Kidney tubule cell (primary cell): ENCODE measurements around the gene CENPU.

Experiments
- DNase-seq: peaks from one replicate; pipeline ENCODE4 v3.0.0-alpha.2; 2018; ENCODE audit warnings: low spot score

CENPU gene

GRCh38 chr4:184712322-184712721, 21.6 kb downstream of the CENPU start:
- no peak for DNase-seq

GRCh38 chr4:184706453-184706852, 27.4 kb downstream of the CENPU start:
- no peak for DNase-seq

GRCh38 chr4:184705692-184706091, 28.2 kb downstream of the CENPU start:
- DNase-seq, result no peak

- no peak for DNase-seq
Measured at GRCh38 chr4:184702114-184702513, 31.8 kb downstream of the CENPU start.

GRCh38 chr4:184699941-184700340, 34.0 kb downstream of the CENPU start:
- DNase-seq, result no peak

- no peak for DNase-seq
Measured at GRCh38 chr4:184697956-184698355, 35.9 kb downstream of the CENPU start.

GRCh38 chr4:184695178-184695896, 38.6 kb downstream of the CENPU start:
- DNase-seq, result no peak

- DNase-seq, result no peak
Measured at GRCh38 chr4:184694412-184694956, 39.4 kb downstream of the CENPU start.

GRCh38 chr4:184693056-184693455, 40.8 kb downstream of the CENPU start:
- DNase-seq, result no peak

GRCh38 chr4:184689681-184690080, 44.2 kb downstream of the CENPU start:
- no peak for DNase-seq

GRCh38 chr4:184688447-184688846, 45.4 kb downstream of the CENPU start:
- DNase-seq, result peak; percentile 93

GRCh38 chr4:184688005-184688404, 45.9 kb downstream of the CENPU start:
- DNase-seq, result no peak

GRCh38 chr4:184684491-184685189, 49.3 kb downstream of the CENPU start:
- no peak for DNase-seq

GRCh38 chr4:184681916-184682315, 52.0 kb downstream of the CENPU start:
- no peak for DNase-seq

GRCh38 chr4:184680698-184681097, 53.2 kb downstream of the CENPU start:
- no peak for DNase-seq

GRCh38 chr4:184675821-184676492, 57.9 kb downstream of the CENPU start:
- DNase-seq, result no peak

GRCh38 chr4:184675018-184675417, 58.9 kb downstream of the CENPU start:
- no peak for DNase-seq

- no peak for DNase-seq
Measured at GRCh38 chr4:184674011-184674410, 59.9 kb downstream of the CENPU start.

- no peak for DNase-seq
Measured at GRCh38 chr4:184672741-184673140, 61.2 kb downstream of the CENPU start.

GRCh38 chr4:184671101-184671500, 62.8 kb downstream of the CENPU start:
- DNase-seq, result no peak

GRCh38 chr4:184669251-184669650, 64.6 kb downstream of the CENPU start:
- no peak for DNase-seq

- DNase-seq, result no peak
Measured at GRCh38 chr4:184668511-184669114, 65.3 kb downstream of the CENPU start.
